Prostate gland (tissue), 2 donors: ENCODE measurements around the gene PAN2.

Experiments used
- CTCF ChIP-seq, 4 experiments: fragments of 200-600 bp in 2 of 4; fragments of 450-650 bp in 2 of 4; sonication (generic) in 2 of 4; IDR thresholded peaks; 1 replicate in 3 of 4; 2 replicates in 1 of 4; pipeline ENCODE4 v1.5.1; 2016 to 2019; ENCODE audit warnings: antibody characterized with exemption in 4 of 4, mild to moderate bottlenecking in 2 of 4, moderate library complexity in 2 of 4
- POLR2A ChIP-seq: fragments of 450-650 bp; IDR thresholded peaks from one replicate; pipeline ENCODE4 v1.6.1; 2016; ENCODE audit warnings: antibody characterized with exemption, mild to moderate bottlenecking
- POLR2AphosphoS5 ChIP-seq: sonication (generic); formaldehyde crosslinking; IDR thresholded peaks from one replicate; pipeline ENCODE4 v1.6.1; 2017; ENCODE audit warnings: antibody characterized with exemption

GRCh38 chr12:56297400-56297799 lies 36.4 kb downstream of the PAN2 start:
- TF ChIP-seq CTCF (IDR thresholded peaks at IDR 0.05), result no peak
- TF ChIP-seq POLR2AphosphoS5, result no peak
- no peak for TF ChIP-seq POLR2A
